PC-9 (cell line): ENCODE data around the gene OSTN.

Experiments
- CTCF ChIP-seq: fragments of 200-600 bp; sonication (generic); conservative IDR thresholded peaks from 2 replicates; pipeline ENCODE4 v1.6.1; 2017; ENCODE audit warnings: mixed run types, antibody characterized with exemption, mild to moderate bottlenecking, moderate library complexity
- EZH2 ChIP-seq: fragments of 200-600 bp; sonication (generic); IDR thresholded peaks from 2 replicates; pipeline ENCODE4 v1.8.0; 2017; ENCODE audit warnings: antibody characterized with exemption, low read depth

GRCh38 chr3:191314109-191314728, 115.2 kb downstream of the OSTN start:
- TF ChIP-seq CTCF (no peak), EZH2 (no peak)
